ENCODE data around the gene ATRNL1.
"Not testable (repeated sequence)": the region's sequence is repeated elsewhere in the genome, so short reads cannot be mapped to it uniquely, and the experiment has no call there.

The ATRNL1 gene

DNA sequence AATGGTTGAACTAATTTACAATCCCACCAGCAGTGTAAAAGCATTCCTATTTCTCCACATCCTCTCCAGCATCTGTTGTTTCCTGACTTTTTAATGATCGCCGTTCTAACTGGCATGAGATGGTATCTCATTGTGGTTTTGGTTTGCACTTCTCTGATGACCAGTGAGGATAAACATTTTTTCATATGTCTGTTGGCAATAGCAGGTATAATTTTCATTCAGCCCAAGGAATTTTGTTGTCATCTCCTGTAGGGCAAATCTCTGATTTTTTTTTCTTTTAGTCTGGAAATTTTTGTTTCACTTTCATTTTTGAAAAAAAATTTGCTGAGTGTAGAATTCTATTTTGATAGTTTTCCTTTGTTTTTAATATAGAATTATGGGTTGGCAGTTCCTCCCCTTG is 114.1 kb downstream of the ATRNL1 start:
- DNase-seq (ENCODE audit: low read depth, low spot score), result not testable (repeated sequence)

GRCh38 chr10:115209133-115209532 is 116.0 kb downstream of the ATRNL1 start:
- no peak for DNase-seq (ENCODE audit: low read depth, low spot score)

- DNase-seq (ENCODE audit: low read depth, low spot score), result no peak
These were observed 121.7 kb downstream of the ATRNL1 start for GRCh38 chr10:115214829-115215228.

DNA sequence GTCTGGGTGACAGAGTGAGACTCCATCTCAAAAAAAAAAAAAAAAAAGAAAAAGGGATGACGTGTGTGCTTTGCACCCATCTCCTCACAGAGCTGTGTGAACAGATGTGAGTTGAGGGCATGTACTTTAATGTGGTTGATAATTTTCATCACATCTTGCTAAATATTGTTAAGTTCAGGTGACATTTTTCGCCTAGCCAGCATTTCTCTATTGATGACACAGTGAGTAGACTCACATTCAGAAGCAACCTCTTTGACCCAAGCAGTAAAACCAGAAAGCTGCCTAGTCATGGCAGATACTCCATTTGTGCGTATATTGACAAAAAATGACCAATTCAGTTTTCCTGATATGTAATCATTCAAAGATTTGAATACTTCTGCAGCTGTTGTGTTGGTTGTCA is 126.0 kb downstream of the ATRNL1 start:
- no peak for DNase-seq (ENCODE audit: low read depth, low spot score)

GRCh38 chr10:115222039-115222438 is 128.9 kb downstream of the ATRNL1 start:
- no peak for DNase-seq (ENCODE audit: low read depth, low spot score)

GRCh38 chr10:115239761-115240160 is 146.6 kb downstream of the ATRNL1 start:
- no peak for DNase-seq (ENCODE audit: low read depth, low spot score)

DNA sequence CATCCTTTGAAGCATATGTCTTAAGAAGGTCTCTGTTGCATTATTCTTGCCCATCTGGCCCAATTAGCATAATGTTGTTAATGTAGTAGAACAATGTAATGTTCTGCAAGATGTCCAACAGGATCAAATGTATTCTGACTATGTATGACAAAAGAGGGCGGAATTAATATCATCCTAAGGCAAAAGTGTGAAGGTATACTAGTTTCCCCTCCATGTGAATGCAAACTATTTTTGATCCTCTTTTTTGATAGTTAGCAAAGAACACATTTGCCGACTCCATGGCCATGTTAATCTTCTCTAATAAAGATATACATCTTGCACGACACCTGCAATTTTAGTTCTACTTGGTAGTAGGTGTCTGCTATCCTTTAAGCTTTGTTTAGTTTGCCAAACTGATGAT is 157.6 kb downstream of the ATRNL1 start:
- no peak for DNase-seq (ENCODE audit: low read depth, low spot score)

DNA sequence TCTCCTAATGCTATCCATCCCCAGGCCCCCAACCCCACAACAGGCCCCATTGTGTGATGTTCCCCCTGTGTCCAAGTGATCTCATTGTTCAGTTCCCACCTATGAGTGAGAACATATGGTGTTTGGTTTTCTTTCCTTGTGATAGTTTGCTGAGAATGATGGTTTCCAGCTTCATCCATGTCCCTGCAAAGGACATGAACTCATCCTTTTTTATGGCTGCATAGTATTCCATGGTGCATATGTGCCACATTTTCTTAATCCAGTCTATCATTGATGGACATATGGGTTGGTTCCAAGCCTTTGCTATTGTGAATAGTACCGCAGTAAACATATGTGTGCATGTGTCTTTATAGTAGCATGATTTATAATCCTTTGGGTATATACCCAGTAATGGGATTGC is 160.6 kb downstream of the ATRNL1 start:
- not testable (repeated sequence) for DNase-seq (ENCODE audit: low read depth, low spot score)

DNA sequence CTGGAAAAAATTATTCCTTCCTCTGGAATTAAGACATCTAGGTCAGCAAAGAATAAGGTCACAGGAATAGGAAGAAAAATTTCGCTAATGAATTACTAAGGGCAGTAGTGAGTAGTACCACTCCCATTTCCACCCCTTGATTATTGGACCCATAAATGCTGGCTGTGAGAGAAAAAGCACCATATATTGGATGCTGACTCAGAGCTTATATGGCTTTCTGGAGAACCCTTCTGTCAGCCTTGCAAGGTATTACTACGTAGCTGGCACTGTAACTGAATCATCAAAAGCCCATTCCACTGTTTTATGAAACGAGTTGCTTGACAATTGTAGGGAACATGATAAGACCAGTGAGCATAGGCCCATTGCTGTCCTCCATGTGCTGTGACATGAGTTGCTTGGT is 179.3 kb downstream of the ATRNL1 start:
- DNase-seq (ENCODE audit: low read depth, low spot score), result no peak

DNA sequence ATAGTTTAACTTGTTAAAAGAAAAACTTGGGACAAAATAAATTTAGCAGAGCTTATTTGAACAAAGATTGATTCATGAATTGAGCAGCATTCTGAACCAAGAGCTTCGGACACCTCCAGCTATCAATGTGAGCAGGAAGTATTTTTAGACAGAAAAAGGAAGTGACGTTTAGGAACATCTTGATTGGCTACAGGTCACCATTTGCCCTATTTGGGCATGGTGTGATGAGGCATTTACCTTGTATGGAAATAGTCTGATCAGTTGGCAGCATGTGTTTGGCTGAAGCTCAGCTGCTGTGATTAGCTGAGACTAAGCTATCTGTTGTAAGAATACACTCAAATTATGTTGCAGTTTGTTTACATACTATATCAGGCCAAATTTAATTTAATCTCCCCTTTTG is 185.1 kb downstream of the ATRNL1 start:
- DNase-seq (ENCODE audit: low read depth, low spot score), result no peak

- no peak for DNase-seq (ENCODE audit: low read depth, low spot score)
These were observed 202.1 kb downstream of the ATRNL1 start for GRCh38 chr10:115295213-115295805.

DNA sequence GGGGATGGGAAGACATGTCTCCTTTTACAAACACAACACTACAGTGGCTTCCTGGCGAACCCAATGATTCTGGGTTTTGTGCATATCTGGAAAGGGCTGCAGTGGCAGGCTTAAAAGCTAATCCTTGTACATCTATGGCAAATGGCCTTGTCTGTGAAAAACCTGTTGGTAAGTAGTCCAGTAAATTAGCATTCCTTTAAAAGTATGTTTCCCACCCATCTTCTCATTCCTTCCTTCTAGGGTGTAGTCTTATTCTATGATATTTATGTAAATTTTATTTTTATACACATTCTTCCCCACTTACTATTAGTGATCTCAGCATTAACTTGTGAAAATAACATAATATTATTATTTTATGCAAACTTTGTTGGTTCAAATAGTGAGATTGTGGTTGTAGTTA is 206.9 kb downstream of the ATRNL1 start:
- DNase-seq (ENCODE audit: low read depth, low spot score), result no peak

DNA sequence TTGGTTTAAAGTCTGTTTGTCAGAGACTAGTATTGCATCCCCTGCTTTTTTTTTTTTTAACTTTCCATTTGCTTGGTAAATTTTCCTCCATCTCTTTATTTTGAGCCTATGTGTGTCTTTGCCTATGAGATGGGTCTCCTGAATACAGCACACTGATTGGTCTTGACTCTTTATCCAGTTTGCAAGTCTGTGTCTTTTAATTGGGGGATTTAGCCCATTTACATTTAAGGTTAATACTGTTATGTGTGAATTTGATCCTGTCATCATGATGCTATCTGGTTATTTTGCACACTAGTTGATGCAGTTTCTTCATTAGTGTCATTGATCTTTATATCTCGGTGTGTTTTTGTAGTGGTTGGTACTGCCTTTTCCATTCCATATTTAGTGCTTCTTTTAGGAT is 226.5 kb downstream of the ATRNL1 start:
- not testable (repeated sequence) for DNase-seq (ENCODE audit: low read depth, low spot score)

GRCh38 chr10:115321360-115321759 is 228.2 kb downstream of the ATRNL1 start:
- no peak for DNase-seq (ENCODE audit: low read depth, low spot score)

DNA sequence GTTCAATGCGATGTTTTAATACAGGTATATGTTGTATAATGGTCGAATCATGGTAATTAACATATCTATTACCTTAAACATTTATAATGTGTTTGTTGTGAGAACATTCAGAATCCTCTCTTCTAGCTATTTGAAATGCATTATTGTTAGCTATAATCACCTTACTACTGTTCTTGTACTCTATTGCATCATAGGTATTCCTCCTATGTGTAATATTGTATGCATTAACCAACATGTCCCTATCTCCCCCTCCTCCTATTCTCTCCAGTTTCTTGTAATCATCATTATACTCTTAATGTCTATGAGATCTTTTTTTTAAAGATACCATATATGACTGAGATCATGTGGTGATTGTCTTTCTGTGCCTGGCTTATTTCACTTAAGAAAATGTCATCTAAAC is 235.2 kb downstream of the ATRNL1 start:
- DNase-seq (ENCODE audit: low read depth, low spot score), result no peak

GRCh38 chr10:115335366-115335765 is 242.2 kb downstream of the ATRNL1 start:
- no peak for DNase-seq (ENCODE audit: low read depth, low spot score)

DNA sequence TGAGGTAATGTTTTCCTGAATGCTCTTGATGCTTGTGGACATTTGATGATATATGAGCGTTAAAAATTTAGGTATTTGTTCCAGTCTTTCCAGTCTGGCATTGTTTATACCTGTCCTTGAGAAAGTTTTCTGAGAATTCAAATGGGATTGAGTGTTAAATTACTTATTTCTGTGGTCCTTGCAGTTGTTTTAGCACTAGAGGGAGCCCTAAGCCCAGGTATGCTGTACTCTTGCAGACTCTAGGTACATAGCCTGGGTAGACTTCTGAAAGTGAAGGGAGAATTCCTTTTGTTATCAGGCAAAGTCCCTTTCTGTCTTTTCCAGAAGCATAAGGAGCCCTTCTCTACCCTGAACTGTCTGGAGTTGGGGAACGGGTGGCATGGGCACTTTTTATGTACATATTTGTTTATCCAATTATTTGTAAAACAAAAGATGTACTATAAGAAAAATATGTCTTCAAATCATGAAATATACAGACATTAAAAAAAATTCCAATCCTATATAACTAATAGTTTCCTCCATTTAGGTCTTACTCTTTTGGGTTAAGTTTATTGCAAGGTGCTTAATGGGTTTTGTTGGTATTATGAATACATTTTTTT is 262.1 kb downstream of the ATRNL1 start:
- peak; percentile 46 for DNase-seq (ENCODE audit: low read depth, low spot score)

- DNase-seq (ENCODE audit: low read depth, low spot score), result not testable (repeated sequence)
These were observed 274.8 kb downstream of the ATRNL1 start for GRCh38 chr10:115367920-115368319.

DNA sequence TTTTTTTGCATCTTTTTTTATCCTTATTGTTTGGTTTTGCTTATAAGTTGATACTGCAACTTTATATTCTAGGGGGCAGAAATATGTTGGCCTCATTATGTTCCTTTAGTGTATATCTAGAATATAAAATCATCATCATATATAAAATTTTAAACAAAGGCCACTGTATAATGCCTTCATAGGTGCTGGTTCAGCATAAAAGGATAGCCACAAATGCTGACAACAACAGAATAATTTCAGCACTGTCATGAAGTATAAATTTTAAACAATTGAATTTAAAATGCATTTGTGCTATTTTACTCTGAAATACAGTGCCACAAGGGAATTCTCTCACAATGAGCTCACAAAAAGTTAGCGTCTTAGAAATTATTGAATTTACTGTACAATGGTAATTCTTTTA is 285.9 kb downstream of the ATRNL1 start:
- DNase-seq (ENCODE audit: low read depth, low spot score), result no peak

DNA sequence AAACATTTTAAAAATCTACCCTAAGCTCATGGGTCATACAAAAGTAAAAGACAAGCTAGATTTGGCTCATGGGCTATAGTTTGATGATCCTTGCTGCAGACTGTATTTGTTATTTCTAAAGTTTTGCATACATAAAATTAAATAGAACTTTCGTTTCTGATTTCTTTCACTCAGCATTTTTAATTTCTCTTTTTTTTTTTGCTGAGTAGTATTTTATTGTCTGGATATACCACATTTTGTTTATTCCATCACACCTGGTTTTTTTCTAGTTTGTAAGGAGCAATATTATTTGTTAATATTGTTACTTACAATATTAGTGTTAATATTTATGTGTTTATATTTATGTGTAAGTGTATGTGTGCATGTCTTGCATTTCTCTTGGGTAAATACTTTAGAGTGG is 291.5 kb downstream of the ATRNL1 start:
- DNase-seq (ENCODE audit: low read depth, low spot score), result no peak

DNA sequence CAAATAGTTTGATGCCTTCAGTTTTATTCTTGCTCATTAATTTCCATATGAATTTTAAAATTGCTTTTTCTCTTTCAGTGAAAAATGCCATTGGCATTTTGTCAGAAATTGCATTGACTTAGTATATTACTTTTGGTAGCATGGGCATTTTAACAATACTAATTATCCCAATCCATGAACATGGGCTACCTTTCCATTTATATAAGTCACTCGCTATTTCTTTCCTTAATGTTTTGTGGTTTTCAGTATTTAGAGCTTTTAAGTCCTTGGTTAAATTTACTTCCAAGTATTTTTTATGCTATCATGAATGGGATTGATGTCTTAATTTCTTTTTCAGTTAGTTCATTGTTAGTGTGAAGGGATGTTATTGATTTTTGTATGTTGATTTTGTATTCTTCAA is 297.4 kb downstream of the ATRNL1 start:
- no peak for DNase-seq (ENCODE audit: low read depth, low spot score)

GRCh38 chr10:115398026-115398425 is 304.9 kb downstream of the ATRNL1 start:
- DNase-seq (ENCODE audit: low read depth, low spot score), result no peak

DNA sequence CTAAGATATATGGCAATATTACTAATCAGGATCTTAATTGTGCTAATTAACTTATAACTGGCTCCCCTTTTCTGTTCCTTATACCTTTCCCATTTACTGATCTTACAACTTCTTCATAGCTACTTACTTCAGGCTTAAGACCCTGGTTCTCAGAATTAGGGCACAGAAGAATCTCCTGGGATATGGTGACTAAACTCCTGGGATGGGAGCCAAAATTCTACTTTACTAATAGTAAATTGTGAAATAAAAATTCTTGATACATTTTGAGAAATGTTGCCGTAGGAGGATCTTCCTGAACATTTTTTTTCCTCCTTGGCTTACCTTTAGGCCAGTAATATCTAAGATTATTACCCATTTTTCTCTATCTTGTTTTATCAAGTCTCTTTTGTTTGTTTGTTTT is 309.5 kb downstream of the ATRNL1 start:
- peak; percentile 46 for DNase-seq (ENCODE audit: low read depth, low spot score)

DNA sequence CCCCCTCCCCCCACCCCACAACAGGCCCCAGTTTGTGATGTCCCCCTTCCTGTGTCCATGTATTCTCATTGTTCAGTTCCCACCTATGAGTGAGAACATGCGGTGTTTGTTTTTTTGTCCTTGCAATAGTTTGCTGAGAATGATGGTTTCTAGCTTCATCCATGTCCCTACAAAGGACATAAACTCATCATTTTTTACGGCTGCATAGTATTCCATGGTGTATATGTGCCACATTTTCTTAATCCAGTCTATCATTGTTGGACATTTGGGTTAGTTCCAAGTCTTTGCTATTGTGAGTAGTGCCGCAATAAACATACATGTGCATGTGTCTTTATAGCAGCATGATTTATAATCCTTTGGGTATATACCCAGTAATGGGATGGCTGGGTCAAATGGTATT is 312.7 kb downstream of the ATRNL1 start:
- not testable (repeated sequence) for DNase-seq (ENCODE audit: low read depth, low spot score)
